NCI-H345 (cell line): ENCODE results near the gene S1PR5.
"Not testable (repeated sequence)": the region's sequence is repeated elsewhere in the genome, so short reads cannot be mapped to it uniquely, and the experiment has no call there.

Source experiments
- DNase-seq: peaks from one replicate; lab custom pipeline; 2025; lab: John Stamatoyannopoulos, UW

Gene S1PR5, protein sequence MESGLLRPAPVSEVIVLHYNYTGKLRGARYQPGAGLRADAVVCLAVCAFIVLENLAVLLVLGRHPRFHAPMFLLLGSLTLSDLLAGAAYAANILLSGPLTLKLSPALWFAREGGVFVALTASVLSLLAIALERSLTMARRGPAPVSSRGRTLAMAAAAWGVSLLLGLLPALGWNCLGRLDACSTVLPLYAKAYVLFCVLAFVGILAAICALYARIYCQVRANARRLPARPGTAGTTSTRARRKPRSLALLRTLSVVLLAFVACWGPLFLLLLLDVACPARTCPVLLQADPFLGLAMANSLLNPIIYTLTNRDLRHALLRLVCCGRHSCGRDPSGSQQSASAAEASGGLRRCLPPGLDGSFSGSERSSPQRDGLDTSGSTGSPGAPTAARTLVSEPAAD

DNA sequence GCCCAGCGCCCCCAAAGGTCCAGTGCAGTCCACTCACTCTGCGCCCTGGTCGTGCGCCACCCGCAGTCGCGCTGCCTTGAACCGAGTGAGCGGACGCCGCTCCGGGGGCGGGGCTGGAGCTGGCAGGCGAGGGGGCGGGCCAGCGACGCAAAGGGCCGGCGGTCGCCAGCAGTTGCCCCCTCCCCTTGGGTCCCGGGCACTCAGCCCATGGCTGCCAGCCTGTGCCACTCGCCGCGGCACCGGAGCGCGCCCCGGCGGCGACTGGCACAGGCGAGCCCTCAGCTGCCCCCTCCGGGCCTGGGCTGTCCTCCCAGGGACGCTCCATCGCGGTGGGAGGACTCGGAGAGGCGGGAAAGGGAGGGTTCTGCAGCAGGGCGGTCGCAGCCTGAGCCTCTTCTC is at the start of gene S1PR5:
Gene S1PR5, minus strand, starts transcription at position 87 of the 399 bp plus-strand sequence. CDS start 2,436 bp downstream, outside the sequence.
- peak; percentile 44 for DNase-seq

DNA sequence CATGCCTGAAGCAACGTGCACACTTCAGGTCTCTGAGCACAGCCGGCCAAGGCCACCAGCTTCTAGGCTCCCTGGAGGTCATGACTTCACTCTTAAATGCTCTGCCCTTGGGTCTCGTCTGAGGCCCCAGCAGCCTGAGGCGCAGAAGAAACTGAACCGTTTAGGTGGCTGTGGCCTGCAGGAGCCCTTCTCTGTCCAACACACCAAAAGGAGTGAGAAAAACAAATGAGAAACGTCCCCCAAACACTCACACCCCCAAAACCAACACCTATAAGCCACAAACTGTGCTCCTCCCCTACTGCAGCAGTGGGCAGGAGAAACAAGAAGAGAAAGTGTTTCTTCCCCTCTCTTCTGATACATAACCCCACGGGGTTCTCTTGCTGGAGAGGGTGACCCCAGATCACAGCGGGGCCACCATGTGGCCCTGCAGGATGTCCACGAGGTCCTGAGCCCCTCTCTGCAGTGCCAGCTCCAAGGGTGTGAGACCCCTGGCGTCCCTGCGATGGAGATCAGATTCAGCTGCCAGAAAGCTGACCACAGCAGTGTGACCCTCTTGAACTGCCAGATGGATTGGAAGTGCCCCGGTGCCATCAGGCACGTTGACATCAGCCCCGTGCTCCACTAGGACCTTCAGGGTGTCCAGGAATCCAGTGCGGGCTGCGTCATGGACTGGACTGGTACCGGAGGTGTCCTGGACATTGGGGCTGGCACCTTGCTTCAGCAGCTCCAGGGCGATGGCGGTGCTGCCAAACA is 49.6 kb upstream of the S1PR5 start:
- DNase-seq, result no peak

DNA sequence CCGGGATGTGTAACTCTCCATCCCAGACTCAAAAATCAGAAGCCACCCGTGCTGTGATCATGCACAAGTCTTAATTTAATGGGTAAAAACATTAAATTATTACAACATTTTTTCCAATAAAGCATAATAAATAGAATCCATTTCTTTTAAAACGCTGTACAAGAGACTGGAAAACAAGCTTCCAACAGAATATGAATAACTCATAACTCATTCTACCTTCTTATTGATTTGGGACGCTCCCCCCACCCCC is 49.1 kb upstream of the S1PR5 start:
- DNase-seq, result no peak

DNA sequence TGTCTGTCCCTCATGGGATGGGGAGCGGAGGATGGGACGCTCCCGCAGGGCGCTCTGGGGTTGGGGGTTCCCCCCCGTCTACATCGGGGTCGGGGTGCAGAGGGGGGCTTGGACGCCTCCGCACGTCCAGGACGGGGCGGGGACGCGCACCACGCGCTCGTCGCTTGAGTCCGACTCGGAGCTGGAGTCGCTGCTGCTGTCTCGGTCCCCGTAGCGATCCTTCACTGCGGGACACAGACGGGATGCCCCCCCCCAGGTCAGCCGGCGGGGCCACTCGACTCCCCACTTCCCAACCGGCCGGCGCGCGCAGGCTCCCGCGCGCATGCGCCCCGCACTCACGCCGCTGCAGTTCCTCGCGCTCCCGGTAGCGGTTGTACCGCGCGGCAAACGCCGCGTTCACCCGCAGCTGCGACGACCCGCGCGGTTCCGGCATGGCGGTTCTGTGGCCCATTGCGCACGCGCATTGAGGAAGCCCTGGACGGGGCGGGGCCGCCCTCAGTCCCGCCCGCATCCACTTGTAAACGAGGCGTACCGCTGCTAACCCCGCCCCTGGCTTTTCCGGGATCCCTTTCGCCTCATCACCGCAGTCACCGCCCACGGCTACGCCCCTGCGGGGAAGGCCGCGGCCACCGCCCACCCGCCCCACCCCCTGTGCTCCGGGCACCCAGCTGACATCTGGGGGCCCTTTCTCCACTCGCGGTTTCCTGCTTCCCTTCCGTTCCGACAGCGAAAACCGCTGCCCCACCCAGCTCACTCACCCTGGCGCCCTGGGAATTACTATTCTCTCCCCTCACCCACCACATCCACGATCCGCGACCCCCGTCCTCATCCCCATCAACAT is 48.5 kb upstream of the S1PR5 start, which contains the start of gene KRI1:
Gene KRI1, minus strand, starts transcription at position 444 of the 841 bp plus-strand sequence. Its CDS starts 11 bp downstream, at position 433.
- DNase-seq, result peak; percentile 97

DNA sequence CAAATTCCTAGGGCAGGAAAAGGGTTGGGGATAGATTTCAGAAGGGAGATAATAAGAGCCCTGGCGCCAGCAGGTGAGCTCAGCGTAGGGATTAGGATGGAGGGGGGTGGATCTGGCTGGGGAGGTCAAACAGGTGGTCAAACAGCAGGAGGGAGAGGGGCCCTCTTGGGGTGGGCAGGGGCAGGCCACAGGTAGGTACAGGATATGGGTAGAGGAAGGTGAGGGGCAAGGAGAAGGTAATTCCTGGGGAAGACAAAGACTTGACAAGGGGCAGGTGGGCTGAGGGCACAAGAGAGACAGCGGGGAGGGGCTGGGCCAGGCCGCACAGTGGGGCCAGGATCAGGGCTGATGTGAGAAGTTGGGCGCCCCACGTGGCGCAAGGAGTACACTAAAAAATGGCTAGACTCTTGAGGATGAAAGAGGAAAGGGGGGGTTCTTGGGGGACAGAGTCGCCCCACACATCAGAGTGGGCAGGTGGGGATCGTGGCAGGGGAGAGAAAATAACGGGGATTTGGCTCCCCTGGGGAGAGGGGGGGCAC is 47.9 kb upstream of the S1PR5 start:
- peak; percentile 20 for DNase-seq

DNA sequence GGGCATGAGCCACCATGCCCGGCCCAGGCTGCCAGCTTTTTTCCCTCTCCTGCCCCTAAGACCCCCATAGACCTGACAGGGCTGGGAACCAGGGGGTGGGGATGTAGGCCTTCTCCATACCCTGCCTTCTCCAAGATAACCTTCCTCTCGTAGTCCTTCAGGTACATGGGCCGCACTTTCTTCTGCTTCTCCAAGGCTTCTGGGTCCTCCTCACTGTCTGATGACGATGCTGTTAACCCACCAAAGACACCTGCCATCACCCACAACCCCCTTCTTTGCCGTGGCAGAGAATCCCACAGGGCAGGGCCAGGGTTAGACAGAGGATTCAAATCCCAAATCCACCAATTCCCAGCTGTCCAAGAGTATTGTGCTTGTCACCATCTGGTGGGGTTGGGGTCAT is 45.4 kb upstream of the S1PR5 start:
- DNase-seq, result no peak

DNA sequence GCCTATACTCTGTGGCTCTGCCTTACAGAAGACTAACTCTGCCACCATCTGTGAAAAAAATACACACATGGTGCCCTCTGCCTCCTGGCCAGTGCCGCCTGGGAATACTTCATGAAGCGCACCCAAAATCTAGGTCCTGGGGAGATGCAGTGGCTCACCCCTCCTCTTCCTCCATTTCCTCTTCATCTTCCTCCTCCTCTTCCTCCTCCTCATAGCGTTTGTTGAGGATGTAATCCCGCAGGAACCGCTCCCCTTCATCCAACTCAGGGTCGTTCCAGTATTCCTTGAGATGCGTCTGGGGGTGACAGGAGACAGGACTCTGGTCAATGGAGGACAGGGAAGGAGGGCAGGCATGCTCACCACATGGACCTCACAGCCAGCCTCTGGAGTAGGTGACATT is 42.9 kb upstream of the S1PR5 start:
- DNase-seq, result no peak

DNA sequence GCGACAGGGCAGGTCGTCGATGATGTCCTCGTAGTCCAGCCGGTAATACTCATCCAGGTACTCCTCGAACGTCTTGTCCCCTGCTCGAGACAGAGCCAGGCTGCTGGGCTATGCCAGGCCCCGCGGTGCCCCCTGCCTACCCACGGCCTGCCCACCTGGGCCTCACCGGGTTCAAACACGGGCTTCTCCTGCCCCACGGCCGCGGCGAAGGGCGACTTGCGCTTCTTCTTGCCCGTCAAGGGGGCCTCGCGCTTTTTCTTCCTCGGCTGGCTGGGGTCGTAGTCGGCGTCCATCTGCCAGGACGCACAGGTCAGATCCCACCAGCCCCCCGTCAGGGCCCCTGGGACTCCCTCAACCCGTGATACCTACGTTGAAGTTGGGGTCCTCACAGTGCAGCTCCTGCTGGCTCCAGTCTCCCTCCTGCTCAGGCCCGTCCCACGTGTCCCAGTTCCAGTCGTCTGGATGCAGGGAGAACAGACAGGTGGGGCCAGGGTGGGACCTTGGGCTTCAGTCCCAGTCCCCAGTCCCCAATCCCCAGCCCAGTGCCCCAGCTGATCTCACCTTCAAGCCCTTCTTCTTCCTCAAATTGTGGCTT is 40.5 kb upstream of the S1PR5 start:
- DNase-seq, result no peak

DNA sequence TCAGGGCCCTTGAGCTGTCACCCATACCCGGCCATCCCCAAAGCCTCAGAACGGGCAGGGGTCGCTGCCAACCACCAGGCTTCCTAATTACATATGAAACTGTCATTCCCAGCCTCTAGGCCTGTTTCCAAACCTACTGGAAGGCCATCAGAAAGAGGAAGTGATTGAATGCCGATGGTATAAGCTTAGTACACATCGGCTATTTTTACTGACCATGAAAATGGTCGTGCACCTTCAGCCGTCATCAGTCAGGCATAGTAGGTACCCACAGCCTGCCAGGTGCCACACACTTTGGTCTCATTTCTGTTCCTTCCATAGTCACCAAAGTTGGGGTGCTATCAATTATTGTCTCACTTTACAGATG is 38.3 kb upstream of the S1PR5 start:
- DNase-seq, result no peak

DNA sequence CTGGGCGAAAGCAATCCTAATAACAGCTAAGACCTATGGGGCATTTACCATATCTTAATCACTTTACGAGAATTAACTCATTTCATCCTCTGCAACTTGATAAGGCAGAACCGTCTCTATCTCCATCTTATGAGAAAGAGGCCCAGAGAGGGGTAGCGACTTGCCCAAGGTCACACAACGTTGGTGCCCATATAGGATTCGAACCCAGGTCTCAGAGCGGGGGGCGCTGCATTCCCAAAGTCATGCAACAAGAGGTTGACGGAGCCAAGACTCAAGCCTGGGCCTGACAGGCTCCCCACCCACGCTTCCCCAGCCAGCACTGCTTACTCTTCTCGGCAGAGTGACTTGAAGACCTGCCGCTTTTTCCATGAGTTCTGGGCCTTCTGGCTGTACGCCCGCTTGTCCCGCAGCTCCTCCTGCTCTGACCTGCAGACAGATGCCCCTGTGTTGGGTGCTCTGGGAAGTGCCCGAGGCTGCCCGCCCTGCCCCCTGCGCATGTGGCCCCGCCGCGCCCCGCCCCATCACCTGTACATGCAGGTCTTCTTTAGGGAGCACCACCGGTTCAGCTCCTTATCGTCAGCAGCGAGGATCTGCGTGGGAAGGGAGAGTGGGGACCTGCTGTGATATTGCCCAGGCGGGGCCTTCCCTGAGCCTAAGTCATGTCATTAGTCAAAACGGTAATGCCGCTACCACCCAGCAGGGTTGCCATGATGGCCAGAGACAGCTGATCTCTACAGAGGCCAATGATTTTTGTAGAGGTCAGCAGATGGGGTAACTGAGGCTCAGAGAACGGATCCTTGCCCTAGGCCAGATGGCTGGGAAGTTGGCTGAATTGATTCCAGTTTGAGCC is 37.7 kb upstream of the S1PR5 start:
- no peak for DNase-seq

DNA sequence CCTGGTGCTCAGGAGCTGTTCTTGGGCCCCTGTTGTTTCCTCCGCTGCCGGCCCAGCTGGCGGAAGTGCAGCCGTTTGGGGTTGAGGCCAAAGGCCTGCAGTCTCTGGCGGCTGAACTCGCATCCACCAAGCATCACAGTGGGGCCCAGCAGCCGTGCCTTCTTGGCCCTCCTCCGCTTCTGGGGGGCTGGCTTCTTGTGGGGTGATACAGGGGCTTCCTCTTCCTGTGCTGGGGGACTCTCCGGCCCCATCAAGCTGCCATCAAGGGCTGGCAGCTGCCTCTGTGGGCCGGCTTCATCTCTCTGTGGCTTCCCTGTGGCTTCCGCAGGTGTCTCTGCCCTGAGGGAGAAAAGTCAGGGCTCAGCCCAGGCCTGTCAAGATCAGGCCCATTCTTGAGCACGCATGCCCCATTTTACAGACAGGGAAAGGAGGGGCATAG is 36.7 kb upstream of the S1PR5 start:
- no peak for DNase-seq

DNA sequence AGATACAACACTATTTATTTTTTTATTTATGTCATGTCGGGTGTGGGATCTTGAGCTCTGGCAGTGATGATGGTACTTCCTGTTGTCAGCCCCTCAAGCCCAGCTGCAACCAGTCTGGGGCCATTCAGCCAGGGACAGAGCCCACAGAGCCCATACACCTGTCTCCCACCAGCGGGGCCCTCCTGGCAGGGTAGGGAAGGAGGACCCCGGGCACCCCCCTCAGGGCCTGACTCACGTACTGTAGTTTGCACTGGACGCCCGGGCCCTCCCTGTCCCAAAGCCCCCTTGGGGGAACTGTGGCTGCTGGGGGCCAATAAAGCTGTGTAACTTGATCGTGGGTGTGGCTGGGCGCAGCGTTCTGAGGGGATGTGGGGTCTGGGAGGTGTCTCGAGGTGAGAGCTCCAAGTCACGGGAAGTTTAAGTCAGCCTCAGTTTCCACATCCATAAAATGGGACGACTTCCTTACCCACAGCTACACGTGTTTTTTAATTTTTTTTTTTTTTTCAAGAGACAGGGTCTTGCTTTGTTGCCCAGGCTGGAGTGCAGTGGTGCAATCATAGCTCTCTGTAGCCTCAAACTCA is 35.9 kb upstream of the S1PR5 start:
- DNase-seq, result no peak

DNA sequence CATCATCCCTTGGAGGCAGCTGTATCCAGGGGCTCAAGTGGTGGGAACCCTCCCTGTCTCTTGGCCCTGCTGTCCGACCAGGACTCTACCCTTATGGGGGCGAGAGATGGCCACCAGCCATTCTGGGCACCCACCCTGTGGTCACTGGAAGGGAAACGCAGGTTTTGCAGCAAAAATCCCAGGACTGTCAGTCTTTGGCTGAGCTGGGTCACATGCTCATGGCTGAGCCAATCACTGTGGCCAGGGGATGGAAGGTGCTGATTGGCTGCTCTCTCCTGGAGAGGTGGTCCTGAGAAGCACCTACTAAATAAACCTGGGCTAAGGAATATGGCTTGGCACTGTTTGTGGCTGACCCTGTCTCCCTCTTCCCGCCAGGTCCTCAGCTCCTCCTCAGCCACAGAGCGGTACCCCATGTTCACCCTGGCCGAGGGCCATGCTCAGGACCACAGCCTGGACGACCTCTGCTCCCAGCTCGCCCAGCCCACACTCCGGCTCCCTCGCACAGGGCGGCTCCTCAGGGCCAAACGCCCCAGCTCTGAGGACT is 35.3 kb upstream of the S1PR5 start:
- peak; percentile 5 for DNase-seq

DNA sequence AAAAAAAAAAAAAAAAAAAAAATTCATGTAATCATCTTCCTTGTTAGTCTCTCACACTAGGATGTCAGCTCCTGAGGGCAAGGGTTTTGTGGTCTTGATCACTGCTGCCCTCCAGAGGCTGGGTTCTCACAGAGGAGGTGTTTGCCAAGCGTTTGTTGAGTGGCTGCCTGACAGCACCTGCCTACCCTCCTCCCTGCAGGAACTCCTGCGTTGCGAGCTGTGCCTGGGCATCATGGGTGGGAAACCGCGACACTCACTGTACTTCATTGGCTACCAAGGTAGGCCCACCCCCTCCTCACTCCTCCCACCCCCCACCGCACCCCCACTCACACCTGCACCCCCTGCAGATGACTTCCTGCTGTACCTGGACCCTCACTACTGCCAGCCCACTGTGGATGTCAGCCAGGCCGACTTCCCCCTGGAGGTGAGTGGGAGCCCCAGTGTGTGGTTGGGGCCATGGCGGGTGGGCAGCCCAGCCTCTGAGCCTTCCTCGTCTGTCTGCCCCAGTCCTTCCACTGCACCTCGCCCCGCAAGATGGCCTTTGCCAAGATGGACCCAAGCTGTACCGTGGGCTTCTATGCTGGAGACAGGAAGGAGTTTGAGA is 34.6 kb upstream of the S1PR5 start:
- DNase-seq, result no peak

DNA sequence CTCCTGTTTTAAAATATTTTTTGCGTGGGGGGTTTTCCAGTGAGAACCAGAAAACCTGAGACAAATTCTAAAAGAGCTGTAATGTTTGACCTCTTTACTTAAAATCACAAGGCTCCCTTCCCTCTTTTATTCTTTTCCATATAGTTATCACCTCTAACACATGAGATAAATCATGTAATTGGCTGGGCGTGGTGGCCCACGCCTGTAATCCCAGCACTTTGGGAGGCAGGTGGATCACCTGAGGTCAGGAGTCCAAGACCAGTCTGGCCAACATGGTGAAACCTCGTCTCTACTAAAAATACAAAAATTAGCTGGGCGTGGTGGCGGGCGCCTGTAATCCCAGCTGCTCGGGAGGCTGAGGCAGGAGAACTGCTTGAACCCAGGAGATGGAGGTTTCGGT is 33.8 kb upstream of the S1PR5 start:
- not testable (repeated sequence) for DNase-seq

DNA sequence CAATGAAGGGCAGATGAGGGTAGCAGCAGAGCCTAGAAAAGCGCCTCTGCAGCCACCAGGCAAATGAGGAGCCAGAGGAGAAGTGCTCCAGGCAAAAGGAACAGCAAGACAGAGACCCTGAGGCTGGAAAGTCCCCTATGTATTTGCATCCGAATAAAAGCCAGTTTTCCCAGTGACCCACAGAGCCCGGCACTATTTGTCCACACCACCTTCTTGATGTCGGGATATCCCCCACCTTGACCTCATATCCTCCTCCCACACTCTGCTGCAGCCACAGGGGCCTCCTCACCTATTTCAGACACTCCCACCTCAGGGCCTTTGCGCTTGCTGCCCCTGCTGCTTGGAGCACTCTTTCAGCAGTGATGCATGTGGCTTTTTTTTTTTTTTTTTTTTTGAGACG is 33.1 kb upstream of the S1PR5 start:
- DNase-seq, result no peak

DNA sequence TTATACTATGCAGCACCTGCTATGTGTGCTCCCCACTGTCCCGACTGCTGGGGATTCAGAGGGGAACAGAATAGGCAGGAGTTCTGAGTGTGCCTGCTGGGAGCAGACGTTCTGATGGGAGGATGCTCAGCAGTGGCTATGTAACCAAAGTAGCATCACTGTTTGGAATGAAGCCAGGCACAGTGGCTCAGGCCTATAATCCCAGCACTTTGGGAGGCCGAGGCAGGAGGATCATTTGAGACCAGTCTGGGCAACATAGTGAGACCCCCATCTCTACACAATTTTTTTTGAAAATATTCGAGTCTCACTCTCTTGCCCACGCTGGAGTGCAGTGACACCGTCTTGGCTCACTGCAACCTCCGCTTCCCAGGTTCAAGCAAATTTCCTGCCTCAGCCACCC is 32.5 kb upstream of the S1PR5 start:
- DNase-seq, result no peak

DNA sequence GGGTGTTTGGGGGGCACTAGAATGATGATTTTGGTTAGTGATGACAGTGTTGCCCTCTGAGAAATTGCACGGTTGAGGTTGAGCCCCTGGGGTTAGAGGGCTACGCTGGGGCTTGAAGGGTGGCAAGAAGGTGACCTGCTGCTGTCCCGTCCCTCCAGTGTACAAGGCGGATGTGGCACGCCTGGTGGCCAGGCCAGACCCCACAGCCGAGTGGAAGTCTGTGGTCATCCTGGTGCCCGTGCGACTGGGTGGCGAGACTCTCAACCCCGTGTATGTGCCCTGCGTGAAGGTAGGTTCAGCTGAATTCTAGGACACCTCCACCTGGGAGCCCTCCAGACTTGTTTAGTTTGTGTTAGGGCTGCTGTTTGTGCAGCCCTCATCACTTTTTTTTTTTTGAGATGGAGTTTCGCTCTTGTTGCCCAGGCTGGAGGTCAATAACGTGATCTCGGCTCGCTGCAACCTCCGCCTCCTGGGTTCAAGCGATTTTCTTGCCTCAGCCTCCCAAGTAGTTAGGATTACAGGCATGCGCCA is 31.6 kb upstream of the S1PR5 start:
- DNase-seq, result no peak

DNA sequence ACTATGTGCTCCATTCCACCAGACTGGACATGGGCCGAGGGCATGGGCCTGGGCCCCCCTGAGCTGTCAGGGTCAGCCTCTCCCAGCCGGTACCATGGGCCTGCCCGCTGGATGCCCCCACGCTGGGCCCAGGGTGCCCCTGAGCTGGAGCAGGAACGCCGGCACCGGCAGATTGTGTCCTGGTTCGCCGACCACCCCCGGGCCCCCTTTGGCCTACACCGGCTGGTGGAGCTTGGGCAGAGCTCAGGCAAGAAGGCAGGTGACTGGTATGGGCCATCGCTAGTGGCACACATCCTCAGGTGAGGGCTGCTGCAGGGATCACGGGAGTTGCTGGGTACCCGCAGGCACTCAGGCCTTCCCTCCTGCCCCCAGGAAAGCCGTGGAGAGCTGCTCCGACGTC is 29.6 kb upstream of the S1PR5 start:
- DNase-seq, result no peak
